BLaER1 treated with 17β-estradiol and CSF1 and Interleukin-3, amounts not matched to agents 10 nM and 100 nM (cell line): Measurements from ENCODE around the gene B9D2.

Source experiments
- H3K27ac ChIP-seq, 11 experiments: shearing (Covaris generic); formaldehyde crosslinking; 2 replicates each; pipeline ENCODE4 v1.8.1; 2022
- H3K27me3 ChIP-seq, 11 experiments: shearing (Covaris generic); formaldehyde crosslinking; 2 replicates each; pipeline ENCODE4 v1.8.1; 2022
- H3K36me3 ChIP-seq, 11 experiments: shearing (Covaris generic); formaldehyde crosslinking; 2 replicates each; pipeline ENCODE4 v1.8.1; 2022
- H3K4me1 ChIP-seq, 10 experiments: shearing (Covaris generic); formaldehyde crosslinking; 2 replicates each; pipeline ENCODE4 v1.8.1; 2022
- H3K4me2 ChIP-seq, 11 experiments: shearing (Covaris generic); formaldehyde crosslinking; 2 replicates each; pipeline ENCODE4 v1.8.1; 2022
- H3K4me3 ChIP-seq, 10 experiments: shearing (Covaris generic); formaldehyde crosslinking; 2 replicates each; pipeline ENCODE4 v1.8.1; 2022
- H3K9ac ChIP-seq, 11 experiments: shearing (Covaris generic); formaldehyde crosslinking; 2 replicates each; pipeline ENCODE4 v1.8.1; 2022
- H3K9me3 ChIP-seq, 11 experiments: shearing (Covaris generic); formaldehyde crosslinking; replicated peaks in 1 of 11; 2 replicates each; pipeline ENCODE4 v1.8.1; 2022
- H4K20me1 ChIP-seq, 11 experiments: shearing (Covaris generic); formaldehyde crosslinking; 2 replicates each; pipeline ENCODE4 v1.8.1; 2022
- Cebpa-rat ChIP-seq, 11 experiments: shearing (Covaris generic); IDR thresholded peaks; 2 replicates each; pipeline ENCODE4 v1.8.1; 2022

B9D2 gene

GRCh38 chr19:41356984-41357739 is 6.8 kb downstream of the B9D2 start:
- Histone ChIP-seq H3K4me1 (peaks cover 23 to 52% (median 48%) of the 10 kb centered on the region in 10 experiments), H3K9ac (peak overlapping the region; percentile 2 to 55 (median 27); a peak in 10 of 22 replicates), H3K9me3 (no peaks in the 10 kb centered on the region), H3K27me3 (no peaks in the 10 kb centered on the region), H3K4me3 (0 out of 20 replicates have a peak overlapping the region, but pooled peaks of 1 of the 10 experiments have one; percentile 29), H4K20me1 (peaks cover 2 to 35% (median 20%) of the 10 kb centered on the region in 11 experiments; a peak in 19 of 22 replicates), H3K36me3 (peaks cover 0 to 18% (median 7%) of the 10 kb centered on the region in 11 experiments; a peak in 9 of 22 replicates), H3K27ac (peak overlapping the region in 8 of 11 experiments; percentile 28 to 64 (median 50); a peak in 12 of 22 replicates), H3K4me2 (peak overlapping the region; percentile 13 to 93 (median 59))
- TF ChIP-seq Cebpa-rat (IDR thresholded peaks at IDR 0.05) = no peak

- peaks cover 27 to 55% (median 49%) of the 10 kb centered on the region in 10 experiments for H3K4me1 ChIP-seq
- H3K9me3 ChIP-seq = no peaks in the 10 kb centered on the region
- H3K4me2 ChIP-seq = peak overlapping the region in 10 of 11 experiments; percentile 78 to 94 (median 88); a peak in 20 of 22 replicates
- H3K27ac ChIP-seq = peak overlapping the region in 4 of 11 experiments; percentile 17 to 39 (median 30); a peak in 5 of 22 replicates
- peaks cover 16 to 48% (median 34%) of the 10 kb centered on the region in 11 experiments for H4K20me1 ChIP-seq
- TF ChIP-seq Cebpa-rat (IDR thresholded peaks at IDR 0.05) = no peak
- no peaks in the 10 kb centered on the region for H3K27me3 ChIP-seq
- H3K9ac ChIP-seq = peak overlapping the region in 6 of 11 experiments; percentile 5 to 41 (median 32); a peak in 3 of 22 replicates
- peaks cover 0 to 11% (median 2%) of the 10 kb centered on the region in 11 experiments; a peak in 8 of 22 replicates for H3K36me3 ChIP-seq
- H3K4me3 ChIP-seq = no peak overlapping the region
Observed at GRCh38 chr19:41355802-41356201, 8.1 kb downstream of the B9D2 start.

GRCh38 chr19:41355035-41355434 is 8.9 kb downstream of the B9D2 start:
- peaks cover 35 to 61% (median 56%) of the 10 kb centered on the region in 10 experiments for H3K4me1 ChIP-seq
- TF ChIP-seq Cebpa-rat (IDR thresholded peaks at IDR 0.05) = no peak
- no peaks in the 10 kb centered on the region for H3K27me3 ChIP-seq
- H3K27ac ChIP-seq = peak overlapping the region in 6 of 11 experiments; percentile 17 to 91 (median 80); a peak in 6 of 22 replicates
- H3K9me3 ChIP-seq = no peaks in the 10 kb centered on the region
- peak overlapping the region; percentile 19 to 94 (median 86); a peak in 10 of 22 replicates for H3K9ac ChIP-seq
- peaks cover 0 to 8% (median 0%) of the 10 kb centered on the region in 11 experiments; a peak in 5 of 22 replicates for H3K36me3 ChIP-seq
- H4K20me1 ChIP-seq = peaks cover 24 to 56% (median 41%) of the 10 kb centered on the region in 11 experiments
- H3K4me2 ChIP-seq = peak overlapping the region; percentile 78 to 94 (median 89)
- peak overlapping the region in 4 of 10 experiments; percentile 89 to 99 (median 93); a peak in 2 of 20 replicates for H3K4me3 ChIP-seq

- Histone ChIP-seq H3K9ac (peak overlapping the region; percentile 35 to 94 (median 87); a peak in 21 of 22 replicates), H3K4me3 (peak overlapping the region; percentile 87 to 99 (median 94)), H3K27ac (peak overlapping the region in 10 of 11 experiments; percentile 44 to 91 (median 86); a peak in 20 of 22 replicates), H3K9me3 (no peaks in the 10 kb centered on the region), H3K27me3 (no peaks in the 10 kb centered on the region), H3K4me2 (peak overlapping the region; percentile 78 to 94 (median 89)), H4K20me1 (peaks cover 30 to 62% (median 47%) of the 10 kb centered on the region in 11 experiments), H3K4me1 (peaks cover 41 to 67% (median 62%) of the 10 kb centered on the region in 10 experiments), H3K36me3 (peaks cover 0 to 9% (median 5%) of the 10 kb centered on the region in 11 experiments; a peak in 9 of 22 replicates)
- TF ChIP-seq Cebpa-rat (IDR thresholded peaks at IDR 0.05) = no peak
Observed at GRCh38 chr19:41354343-41354953, 9.5 kb downstream of the B9D2 start.

GRCh38 chr19:41353466-41354342 is 10.2 kb downstream of the B9D2 start, which contains the start of gene TGFB1:
TSS of gene TGFB1 (minus strand) at chr19:41353922. CDS start at chr19:41353044, 878 bp downstream.
- H3K27ac ChIP-seq = peak within 1 kb of the TSS; percentile 76 to 91 (median 86)
- H4K20me1 ChIP-seq = peaks cover 37 to 69% (median 55%) of the 10 kb centered on the region in 11 experiments
- TF ChIP-seq Cebpa-rat (IDR thresholded peaks at IDR 0.05) = no peak
- peaks cover 48 to 70% (median 66%) of the 10 kb centered on the region in 10 experiments for H3K4me1 ChIP-seq
- H3K9ac ChIP-seq = peak within 1 kb of the TSS; percentile 83 to 94 (median 89)
- peaks cover 0 to 16% (median 12%) of the 10 kb centered on the region in 11 experiments; a peak in 12 of 22 replicates for H3K36me3 ChIP-seq
- peak within 1 kb of the TSS; percentile 84 to 97 (median 93) for H3K4me2 ChIP-seq
- H3K27me3 ChIP-seq = no peaks in the 10 kb centered on the region
- H3K4me3 ChIP-seq = peak within 1 kb of the TSS; percentile 87 to 99 (median 94)
- H3K9me3 ChIP-seq = no peaks in the 10 kb centered on the region

- peak overlapping the region; percentile 83 to 94 (median 89) for H3K9ac ChIP-seq
- peak overlapping the region; percentile 87 to 99 (median 94) for H3K4me3 ChIP-seq
- H3K4me2 ChIP-seq = peak overlapping the region; percentile 73 to 97 (median 91)
- peaks cover 5 to 23% (median 19%) of the 10 kb centered on the region in 11 experiments; a peak in 21 of 22 replicates for H3K36me3 ChIP-seq
- H3K27ac ChIP-seq = peak overlapping the region; percentile 76 to 91 (median 86)
- H3K27me3 ChIP-seq = no peaks in the 10 kb centered on the region
- peaks cover 46 to 74% (median 58%) of the 10 kb centered on the region in 11 experiments for H4K20me1 ChIP-seq
- no peak for TF ChIP-seq Cebpa-rat (IDR thresholded peaks at IDR 0.05)
- no peaks in the 10 kb centered on the region for H3K9me3 ChIP-seq
- peaks cover 50 to 70% (median 66%) of the 10 kb centered on the region in 10 experiments for H3K4me1 ChIP-seq
Observed at GRCh38 chr19:41352609-41353465, 11.1 kb downstream of the B9D2 start.

- Histone ChIP-seq H3K27ac (peak overlapping the region; percentile 76 to 91 (median 86); a peak in 21 of 22 replicates), H4K20me1 (peaks cover 47 to 74% (median 60%) of the 10 kb centered on the region in 11 experiments), H3K9ac (peak overlapping the region; percentile 83 to 94 (median 89)), H3K4me1 (peaks cover 54 to 70% (median 67%) of the 10 kb centered on the region in 10 experiments), H3K27me3 (no peaks in the 10 kb centered on the region), H3K36me3 (peaks cover 10 to 29% (median 25%) of the 10 kb centered on the region in 11 experiments; a peak in 21 of 22 replicates), H3K9me3 (no peaks in the 10 kb centered on the region), H3K4me3 (peak overlapping the region; percentile 87 to 99 (median 94)), H3K4me2 (peak overlapping the region; percentile 73 to 97 (median 91))
- no peak for TF ChIP-seq Cebpa-rat (IDR thresholded peaks at IDR 0.05)
Observed at GRCh38 chr19:41352279-41352608, 11.7 kb downstream of the B9D2 start.
